Endodermal cell (in vitro differentiated cells): ENCODE measurements around the gene LRRC3. TPM values are rescaled to one million over a fixed set of nuclear protein-coding genes. Genes with fewer than 3 reads are reported as not detected.
"Not testable (repeated sequence)": the region's sequence is repeated elsewhere in the genome, so short reads cannot be mapped to it uniquely, and the experiment has no call there.

Experiments used
- DNase-seq: peaks from one replicate; pipeline ENCODE4 v3.0.0-alpha.2; 2017
- H3K27ac ChIP-seq: 2 replicates; pipeline ENCODE4 v1.5.1; 2013; ENCODE audit warnings: mild to moderate bottlenecking, low read depth, low read length, moderate library complexity
- H3K27me3 ChIP-seq: 2 replicates; pipeline ENCODE4 v1.6.1; 2013; ENCODE audit warnings: mild to moderate bottlenecking, low read length, moderate library complexity; ENCODE audit not compliant: insufficient read depth, control insufficient read depth, poor library complexity, severe bottlenecking
- H3K36me3 ChIP-seq: 2 replicates; pipeline ENCODE4 v1.7.0; 2013; ENCODE audit warnings: mild to moderate bottlenecking, low read length, moderate library complexity; ENCODE audit not compliant: control insufficient read depth, insufficient read depth
- H3K4me1 ChIP-seq: one replicate; pipeline ENCODE4 v1.7.0; 2013; ENCODE audit warnings: low read length; ENCODE audit not compliant: control insufficient read depth, insufficient read depth
- H3K4me3 ChIP-seq: 2 replicates; pipeline ENCODE4 v1.5.1; 2013; ENCODE audit warnings: mild to moderate bottlenecking, low read length, moderate library complexity
- H3K9ac ChIP-seq: 2 replicates; pipeline ENCODE4 v1.6.1; 2013; ENCODE audit warnings: mild to moderate bottlenecking, low read length, moderate library complexity; ENCODE audit not compliant: poor library complexity, severe bottlenecking; ENCODE audit errors: extremely low read depth
- H3K9me3 ChIP-seq: 2 replicates; pipeline ENCODE4 v1.6.1; 2013; ENCODE audit warnings: mild to moderate bottlenecking, low read length, moderate library complexity; ENCODE audit not compliant: control insufficient read depth
- H3K27ac Mint-ChIP-seq: 2 replicates; pipeline ENCODE4 v1.8.0; 2020; ENCODE audit warnings: mixed read lengths
- H3K27me3 Mint-ChIP-seq: 2 replicates; pipeline ENCODE4 v1.8.0; 2021; ENCODE audit warnings: mild to moderate bottlenecking, mixed read lengths; ENCODE audit not compliant: insufficient read depth
- H3K36me3 Mint-ChIP-seq: 2 replicates; pipeline ENCODE4 v1.8.0; 2020; ENCODE audit warnings: low read depth, mixed read lengths
- H3K4me1 Mint-ChIP-seq: 2 replicates; pipeline ENCODE4 v1.8.0; 2020; ENCODE audit warnings: mixed read lengths
- H3K4me3 Mint-ChIP-seq: 2 replicates; pipeline ENCODE4 v1.8.0; 2020; ENCODE audit warnings: mild to moderate bottlenecking, moderate library complexity, mixed read lengths
- H3K9me3 Mint-ChIP-seq: 2 replicates; pipeline ENCODE4 v1.8.0; 2020; ENCODE audit warnings: mild to moderate bottlenecking, mixed read lengths
- CTCF ChIP-seq: fragments of 200-600 bp; sonication (generic); conservative IDR thresholded peaks from 2 replicates; pipeline ENCODE4 v1.5.0; 2021; ENCODE audit warnings: antibody characterized with exemption, mild to moderate bottlenecking
- WGBS, 2 experiments: methylation state at CpG; one replicate each; pipeline versions ENCODE4 v1.1.5 to v1.1.7; 2013; ENCODE audit warnings: missing lambda C conversion rate in 2 of 2, mixed read lengths in 1 of 2; ENCODE audit not compliant: insufficient coverage in 1 of 2, insufficient read length in 1 of 2; 5-methylcytosine and 5-hydroxymethylcytosine counted together
- total RNA-seq, 2 donors: library from RNA; stranded (reverse); fragmentation: NEBNext Ultra II Directional in 1 of 2; extraction: Animal tissue kit (Norgen Biotek cat#: 25700) in 1 of 2; gene quantifications; 2 replicates in 1 of 2; 3 replicates in 1 of 2; pipeline ENCODE4 v1.2.1, GENCODE V29; 2021

Gene LRRC3
- total RNA-seq, 2 donors from 2014 or later, result 14.1 to 16.5 TPM

- Histone ChIP-seq H3K27ac (no peak overlapping the region), H3K9me3 (peaks cover 12% of the 10 kb centered on the region), H3K27me3 (no peaks in the 10 kb centered on the region), H3K36me3 (no peaks in the 10 kb centered on the region), H3K4me3 (no peak overlapping the region), H3K4me1 (peaks cover 5% of the 10 kb centered on the region), H3K9ac (no peak overlapping the region)
- no peaks in the 10 kb centered on the region for H3K27me3 Mint-ChIP-seq
- no peak overlapping the region for H3K27ac Mint-ChIP-seq
- peaks cover 11% of the 10 kb centered on the region for H3K36me3 Mint-ChIP-seq
- TF ChIP-seq CTCF, result no peak
- DNase-seq, result no peak
- H3K4me3 Mint-ChIP-seq, result no peak overlapping the region
- 77 to 92% methylated on average over 4 to 23 of the region's 23 CpGs for WGBS, 2 experiments
- peaks cover 28% of the 10 kb centered on the region for H3K4me1 Mint-ChIP-seq
- peaks cover 4% of the 10 kb centered on the region for H3K9me3 Mint-ChIP-seq
These were observed 44.3 kb downstream of the LRRC3 start for GRCh38 chr21:44499631-44500030.

GRCh38 chr21:44500111-44500510, 44.8 kb downstream of the LRRC3 start:
- Histone ChIP-seq H3K4me3 (no peak overlapping the region), H3K9me3 (peaks cover 7% of the 10 kb centered on the region), H3K27me3 (no peaks in the 10 kb centered on the region), H3K4me1 (peaks cover 5% of the 10 kb centered on the region), H3K36me3 (no peaks in the 10 kb centered on the region), H3K9ac (no peak overlapping the region), H3K27ac (no peak overlapping the region)
- H3K4me1 Mint-ChIP-seq, result peaks cover 25% of the 10 kb centered on the region
- H3K27me3 Mint-ChIP-seq, result no peaks in the 10 kb centered on the region
- no peak for TF ChIP-seq CTCF
- no peak overlapping the region for H3K4me3 Mint-ChIP-seq
- peaks cover 8% of the 10 kb centered on the region for H3K36me3 Mint-ChIP-seq
- 93 to 100% methylated on average over 4 to 17 of the region's 19 CpGs for WGBS, 2 experiments
- no peak overlapping the region for H3K27ac Mint-ChIP-seq
- peaks cover 4% of the 10 kb centered on the region for H3K9me3 Mint-ChIP-seq
- no peak for DNase-seq

- no peak overlapping the region for H3K9ac ChIP-seq
- peaks cover 4% of the 10 kb centered on the region for H3K4me1 ChIP-seq
- H3K36me3 ChIP-seq, result no peaks in the 10 kb centered on the region
- WGBS, 2 experiments, result 91 to 92% methylated on average over 13 to 27 of the region's 27 CpGs
- Mint-ChIP-seq H3K27ac (peak overlapping the region; percentile 63), H3K9me3 (no peaks in the 10 kb centered on the region), H3K36me3 (no peaks in the 10 kb centered on the region), H3K4me1 (peaks cover 8% of the 10 kb centered on the region), H3K4me3 (no peak overlapping the region), H3K27me3 (no peaks in the 10 kb centered on the region)
- no peak for TF ChIP-seq CTCF
- H3K27ac ChIP-seq, result no peak overlapping the region
- H3K9me3 ChIP-seq, result no peaks in the 10 kb centered on the region
- no peak overlapping the region for H3K4me3 ChIP-seq
- no peak for DNase-seq
- no peaks in the 10 kb centered on the region for H3K27me3 ChIP-seq
These were observed 47.1 kb downstream of the LRRC3 start for GRCh38 chr21:44502171-44502958.

GRCh38 chr21:44503006-44503889, 47.9 kb downstream of the LRRC3 start:
- H3K4me1 ChIP-seq, H3K27ac Mint-ChIP-seq, H3K36me3 Mint-ChIP-seq, H3K27ac ChIP-seq, H3K4me3 ChIP-seq, H3K9ac ChIP-seq, DNase-seq, H3K4me1 Mint-ChIP-seq, H3K27me3 ChIP-seq, H3K36me3 ChIP-seq, H3K4me3 Mint-ChIP-seq, H3K27me3 Mint-ChIP-seq, H3K9me3 ChIP-seq, H3K9me3 Mint-ChIP-seq: not testable (repeated sequence)
- 92 to 93% methylated on average over 25 to 43 of the region's 44 CpGs for WGBS, 2 experiments
